Measurements from ENCODE around the gene PRUNE2. TPM values are rescaled to one million over a fixed set of nuclear protein-coding genes. Genes with fewer than 3 reads are reported as not detected.

PRUNE2 gene
- total and polyA plus RNA-seq, 2 of the 8 experiments (the other 6 are each of a cell fraction or from before 2014, with no cell fraction given), result 5.5 to 13.3 TPM

- CTCF ChIA-PET (ENCODE audit: partially characterized antibody), result interaction anchor here (0.6 to 1.3 kb wide), 2 partner anchors 31 to 210 kb away, joined by 3 read pairs; no protein-coding TSS in a partner anchor
- POLR2A ChIA-PET (ENCODE audit: partially characterized antibody), result no interaction called here
- H2BK120ac ChIP-seq (replicated peaks; ENCODE audit: low read depth, low read length), result no peak overlapping the region
- no peak for TF ChIP-seq CTBP2 (IDR thresholded peaks at IDR 0.05; ENCODE audit: borderline replicate concordance, insufficient read depth, insufficient read length, low read length)
Observed at GRCh38 chr9:76787677-76788076, 118.2 kb downstream of the PRUNE2 start.

More at GRCh38 chr9:76787677-76788076, 118.2 kb downstream of the PRUNE2 start:
- no peak overlapping the region for H4K8ac ChIP-seq (ENCODE audit: extremely low read depth, insufficient read depth, low read length)
- no peaks in the 10 kb centered on the region for H3K79me1 ChIP-seq (ENCODE audit: low read depth, low read length)
- no peaks in the 10 kb centered on the region for H3K27me3 ChIP-seq (replicated peaks in 1 of 4; ENCODE audit: control insufficient read depth in 3 of 4, extremely low read depth in 1 of 4, insufficient read depth in 3 of 4, low read length in 3 of 4)
- no peak overlapping the region for H2BK12ac ChIP-seq (ENCODE audit: low read depth, low read length)
- H3K9ac ChIP-seq (replicated peaks in 1 of 4; ENCODE audit: extremely low read depth in 1 of 4, low read depth in 3 of 4, low read length in 3 of 4), result no peak overlapping the region
- H3K14ac ChIP-seq (ENCODE audit: insufficient read length), result no peak overlapping the region
- WGBS, 2 experiments (ENCODE audit: extremely low coverage in 1 of 2, insufficient coverage in 1 of 2, insufficient read length in 1 of 2, insufficient replicate concordance in 2 of 2, low coverage in 1 of 2, low lambda C conversion rate in 2 of 2, missing lambda C conversion rate in 1 of 2), result 93% methylated on average over 11 of the region's 11 CpGs; no CpG with 5 or more reads in 1 of the 2 experiments
- H3K79me2 ChIP-seq (ENCODE audit: control insufficient read depth in 1 of 2, insufficient read depth in 2 of 2, low read length in 2 of 2), result no peaks in the 10 kb centered on the region
- H2BK5ac ChIP-seq (ENCODE audit: low read depth, low read length), result no peak overlapping the region
- no peaks in the 10 kb centered on the region for H3K9me3 ChIP-seq (ENCODE audit: insufficient read depth in 2 of 2, low read depth in 1 of 2, low read length in 1 of 2)
- no peak overlapping the region for H3K4me3 ChIP-seq (ENCODE audit: extremely low read depth in 1 of 4, insufficient read depth in 2 of 4, low read depth in 3 of 4, low read length in 4 of 4)
- no peak overlapping the region for H3K56ac ChIP-seq (replicated peaks; ENCODE audit: insufficient read length, low read depth, low read length)
- no peak overlapping the region for H2BK15ac ChIP-seq (ENCODE audit: low read length)
- H3K23ac ChIP-seq (ENCODE audit: insufficient read length), result no peak overlapping the region
- H4K5ac ChIP-seq (ENCODE audit: insufficient read length, low read depth, low read length), result no peak overlapping the region
- no peak overlapping the region for H3K18ac ChIP-seq (ENCODE audit: extremely low read depth, low read length)
- DNase-seq (ENCODE audit: low read depth in 1 of 2, low spot score in 2 of 2) (no peak), FAIRE-seq (no peak)
- no peak overlapping the region for H2AK5ac ChIP-seq (ENCODE audit: low read depth, low read length)
- no peaks in the 10 kb centered on the region for H3K36me3 ChIP-seq (ENCODE audit: control insufficient read depth in 2 of 4, insufficient read depth in 4 of 4, low read length in 3 of 4)
- H3K4me1 ChIP-seq (replicated peaks in 1 of 4; ENCODE audit: control insufficient read depth in 3 of 4, insufficient read depth in 4 of 4, low read length in 3 of 4), result no peaks in the 10 kb centered on the region
- H3K4me2 ChIP-seq (ENCODE audit: insufficient read depth in 1 of 2, low read depth in 2 of 2, low read length in 2 of 2), result no peak overlapping the region
- no peak overlapping the region for H4K91ac ChIP-seq (replicated peaks; ENCODE audit: insufficient read length, low read length)
- no peaks in the 10 kb centered on the region for H4K20me1 ChIP-seq (replicated peaks in 1 of 2; ENCODE audit: control insufficient read depth in 1 of 2, insufficient read depth in 2 of 2, low read length in 2 of 2)
- H3K4ac ChIP-seq (replicated peaks; ENCODE audit: insufficient read length, low read depth, low read length), result no peak overlapping the region
- H2AFZ ChIP-seq (ENCODE audit: low read length), result no peak overlapping the region
- no peak overlapping the region for H3K27ac ChIP-seq (ENCODE audit: low read depth, low read length)
- H2BK20ac ChIP-seq (ENCODE audit: low read length), result no peak overlapping the region
- H3K23me2 ChIP-seq (ENCODE audit: low read depth, low read length), result no peaks in the 10 kb centered on the region

All from H1 (cell line).